WTC11 (cell line): ENCODE measurements around the gene SLC38A3.

Experiments
- FOXP1 ChIP-seq: sonication (generic); formaldehyde crosslinking; IDR thresholded peaks from 2 replicates; pipeline ENCODE4 v1.8.0; 2022; ENCODE audit warnings: missing genetic modification reagents, mild to moderate bottlenecking, moderate library complexity, borderline replicate concordance
- TF ChIP-seq, protein P1 (sequence below): fragments of 200-600 bp; IDR thresholded peaks from 2 replicates; pipeline ENCODE4 v1.8.0; 2022; ENCODE audit warnings: antibody characterized with exemption

DNA sequence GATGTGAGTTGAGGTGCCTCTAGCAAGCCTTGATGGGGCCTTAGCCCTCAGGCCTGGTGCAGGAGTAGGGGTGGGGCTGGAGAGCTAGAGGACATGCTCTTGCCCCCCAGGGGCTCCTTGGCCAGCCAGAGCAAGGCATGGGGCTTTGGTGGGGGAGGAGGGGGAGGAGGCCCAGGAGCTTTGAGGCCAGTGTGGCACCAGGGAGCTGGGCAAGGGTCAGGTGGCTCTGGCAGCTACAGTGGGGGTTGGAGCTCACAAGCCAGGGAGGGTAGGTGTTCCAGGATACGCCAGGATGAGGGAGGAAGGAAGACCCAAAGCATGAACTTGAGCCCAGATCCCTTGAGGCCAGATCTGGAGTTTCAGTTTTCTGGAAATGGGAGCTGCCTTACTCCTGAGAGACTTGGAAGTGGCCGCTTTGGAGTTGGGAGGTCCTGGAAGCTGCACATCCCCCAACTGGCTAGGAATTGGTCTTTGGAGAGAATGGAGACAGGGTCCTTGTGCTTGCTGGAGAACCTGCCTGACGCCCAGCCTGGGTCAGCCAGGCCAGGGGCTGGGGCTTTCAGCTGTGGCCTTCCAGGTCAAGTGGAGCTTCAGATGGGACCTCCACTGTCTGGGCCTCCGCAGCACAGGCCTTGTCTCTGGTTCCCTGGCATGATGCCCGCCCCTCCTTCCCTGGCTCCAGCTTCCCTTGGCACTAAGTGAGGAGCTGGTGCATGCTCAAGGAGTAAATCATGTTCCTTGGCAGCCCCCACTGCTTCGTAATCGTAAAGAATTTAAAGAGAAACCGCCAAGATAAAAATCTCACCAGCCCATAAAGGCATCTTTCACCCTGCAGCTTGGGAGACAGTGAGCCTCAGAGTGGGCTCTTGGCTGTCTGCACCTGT, 41.3 kb upstream of the SLC38A3 start:
- TF ChIP-seq, protein P1, sequence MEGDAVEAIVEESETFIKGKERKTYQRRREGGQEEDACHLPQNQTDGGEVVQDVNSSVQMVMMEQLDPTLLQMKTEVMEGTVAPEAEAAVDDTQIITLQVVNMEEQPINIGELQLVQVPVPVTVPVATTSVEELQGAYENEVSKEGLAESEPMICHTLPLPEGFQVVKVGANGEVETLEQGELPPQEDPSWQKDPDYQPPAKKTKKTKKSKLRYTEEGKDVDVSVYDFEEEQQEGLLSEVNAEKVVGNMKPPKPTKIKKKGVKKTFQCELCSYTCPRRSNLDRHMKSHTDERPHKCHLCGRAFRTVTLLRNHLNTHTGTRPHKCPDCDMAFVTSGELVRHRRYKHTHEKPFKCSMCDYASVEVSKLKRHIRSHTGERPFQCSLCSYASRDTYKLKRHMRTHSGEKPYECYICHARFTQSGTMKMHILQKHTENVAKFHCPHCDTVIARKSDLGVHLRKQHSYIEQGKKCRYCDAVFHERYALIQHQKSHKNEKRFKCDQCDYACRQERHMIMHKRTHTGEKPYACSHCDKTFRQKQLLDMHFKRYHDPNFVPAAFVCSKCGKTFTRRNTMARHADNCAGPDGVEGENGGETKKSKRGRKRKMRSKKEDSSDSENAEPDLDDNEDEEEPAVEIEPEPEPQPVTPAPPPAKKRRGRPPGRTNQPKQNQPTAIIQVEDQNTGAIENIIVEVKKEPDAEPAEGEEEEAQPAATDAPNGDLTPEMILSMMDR, result no peak
- TF ChIP-seq FOXP1 (CRISPR knock-in tag), result no peak
